Measurements from ENCODE around the gene TCF7L2. TPM values are rescaled to one million over a fixed set of nuclear protein-coding genes. Genes with fewer than 3 reads are reported as not detected.

The TCF7L2 gene
- total RNA-seq, 2 donors from 2014 or later, result 9.1 to 25.7 TPM

GRCh38 chr10:113094114-113094486 lies 144.1 kb downstream of the TCF7L2 start:
- TF ChIP-seq POLR2A (IDR thresholded peaks at IDR 0.05) (no peak), CTCF (IDR thresholded peaks at IDR 0.05) (no peak)
- intact Hi-C loops (cut with DNase I), result no loop called here
- no peak for ATAC-seq
- Histone ChIP-seq H3K27ac (peak overlapping the region; percentile 55 to 84 (median 74)), H3K9me3 (no peaks in the 10 kb centered on the region), H3K4me1 (peaks cover 34% of the 10 kb centered on the region), H3K27me3 (no peaks in the 10 kb centered on the region), H3K36me3 (replicated peaks in 1 of 2; ENCODE audit: insufficient read depth in 1 of 2, low read depth in 2 of 2) (no peaks in the 10 kb centered on the region), H3K4me3 (no peak overlapping the region)
- WGBS, 2 donors, result 73 to 80% methylated on average over 3 of the region's 3 CpGs
- DNase-seq, result no peak

- TF ChIP-seq POLR2A (IDR thresholded peaks at IDR 0.05), result no peak
- TF ChIP-seq CTCF (IDR thresholded peaks at IDR 0.05), result no peak
- H3K4me1 ChIP-seq, result peaks cover 34% of the 10 kb centered on the region
- ATAC-seq, result no peak
- no peaks in the 10 kb centered on the region for H3K9me3 ChIP-seq
- no peaks in the 10 kb centered on the region for H3K36me3 ChIP-seq (replicated peaks in 1 of 2; ENCODE audit: insufficient read depth in 1 of 2, low read depth in 2 of 2)
- intact Hi-C loops (cut with DNase I), result no loop called here
- WGBS, 2 donors, result 86 to 91% methylated on average over 15 of the region's 15 CpGs
- no peaks in the 10 kb centered on the region for H3K27me3 ChIP-seq
- no peak overlapping the region for H3K4me3 ChIP-seq
- no peak overlapping the region for H3K27ac ChIP-seq
- DNase-seq, result no peak
Measured at GRCh38 chr10:113095419-113096127, 145.5 kb downstream of the TCF7L2 start.

- Histone ChIP-seq H3K36me3 (replicated peaks in 1 of 2; ENCODE audit: insufficient read depth in 1 of 2, low read depth in 2 of 2) (no peaks in the 10 kb centered on the region), H3K9me3 (no peaks in the 10 kb centered on the region), H3K27ac (no peak overlapping the region), H3K4me3 (no peak overlapping the region), H3K27me3 (no peaks in the 10 kb centered on the region), H3K4me1 (peaks cover 30% of the 10 kb centered on the region)
- DNase-seq, result no peak
- ATAC-seq, result no peak
- TF ChIP-seq CTCF (IDR thresholded peaks at IDR 0.05), result no peak
- no peak for TF ChIP-seq POLR2A (IDR thresholded peaks at IDR 0.05)
- WGBS, 2 donors, result 86 to 87% methylated on average over 11 of the region's 11 CpGs
- intact Hi-C loops (cut with DNase I), result no loop called here
Measured at GRCh38 chr10:113096128-113096996, 146.3 kb downstream of the TCF7L2 start.

DNA sequence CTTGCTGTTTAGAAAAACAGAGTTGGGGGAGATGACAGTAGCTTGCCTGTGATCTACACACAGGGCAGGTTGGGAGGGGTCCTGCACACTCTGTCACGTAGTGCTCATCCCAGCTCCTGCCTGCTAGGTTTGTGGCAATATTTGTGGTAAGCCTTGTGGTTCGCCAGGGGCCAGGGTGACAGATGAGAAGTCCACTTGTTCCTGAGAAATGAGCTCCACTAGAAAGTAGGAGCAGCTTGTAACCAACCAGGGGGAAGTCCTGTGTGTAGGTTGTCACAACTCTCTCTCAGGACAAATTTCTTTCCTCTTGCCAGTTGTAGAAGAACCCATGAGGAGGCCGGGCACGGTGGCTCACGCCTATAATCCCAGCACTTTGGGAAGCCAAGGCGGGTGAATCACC lies 147.0 kb downstream of the TCF7L2 start:
- intact Hi-C loops (cut with DNase I), result no loop called here
- H3K27ac ChIP-seq, result no peak overlapping the region

More for the DNA sequence above, 147.0 kb downstream of the TCF7L2 start:
- no peak for DNase-seq
- no peak for TF ChIP-seq CTCF (IDR thresholded peaks at IDR 0.05)
- TF ChIP-seq POLR2A (IDR thresholded peaks at IDR 0.05), result no peak
- WGBS, 2 donors, result 84% methylated on average over 6 of the region's 6 CpGs; no CpG with 5 or more reads in 1 of the 2 donors
- ATAC-seq, result no peak
- Histone ChIP-seq H3K4me3 (no peak overlapping the region), H3K4me1 (peaks cover 23% of the 10 kb centered on the region), H3K36me3 (replicated peaks in 1 of 2; ENCODE audit: insufficient read depth in 1 of 2, low read depth in 2 of 2) (no peaks in the 10 kb centered on the region), H3K27me3 (no peaks in the 10 kb centered on the region), H3K9me3 (no peaks in the 10 kb centered on the region)

Data from body of pancreas (tissue), 4 donors.